IMR-90 (cell line): ENCODE measurements around the gene ZNF43. TPM values are rescaled to one million over a fixed set of nuclear protein-coding genes. Genes with fewer than 3 reads are reported as not detected.

Experiments used
- ATAC-seq: fragments of 200-7000 bp; cut with Tn5 transposase; 2 replicates; pipeline ENCODE4 v1.9.1; 2020; ENCODE audit warnings: low read depth, mild to moderate bottlenecking, moderate library complexity
- BruUV-seq: library from RNA; stranded (reverse); fragments of 400-500 nt; replicated peaks from 2 replicates; lab custom pipeline; 2021; lab: Mats Ljungman, UMichigan
- CTCF ChIA-PET: fragments of 300-600 bp; formaldehyde crosslinking; extraction: SDS; loops from one replicate; lab custom pipeline; 2021; ENCODE audit warnings: antibody characterized with exemption; lab: Yijun Ruan, JAX
- POLR2A ChIA-PET: fragments of 300-600 bp; sonication (Branson Sonifier 250); formaldehyde crosslinking; loops from one replicate; lab custom pipeline; 2022; ENCODE audit warnings: antibody characterized with exemption; ENCODE audit not compliant: unreplicated experiment; lab: Charles Lee
- DNase-seq: peaks from one replicate; pipeline ENCODE4 v3.0.0; 2013
- H2AFZ ChIP-seq: replicated peaks from 2 replicates; pipeline ENCODE3; 2013; ENCODE audit warnings: low read length, mild to moderate bottlenecking; ENCODE audit not compliant: poor library complexity
- H2AK5ac ChIP-seq: 2 replicates; pipeline ENCODE4 v1.6.1; 2013; ENCODE audit warnings: low read depth, low read length, inconsistent platforms
- H2AK9ac ChIP-seq: replicated peaks from 2 replicates; pipeline ENCODE3; 2013; ENCODE audit warnings: mild to moderate bottlenecking, low read depth, low read length, moderate library complexity; ENCODE audit not compliant: poor library complexity
- H2BK120ac ChIP-seq: 2 replicates; pipeline ENCODE4 v1.6.1; 2013; ENCODE audit warnings: low read depth, low read length, inconsistent platforms
- H2BK15ac ChIP-seq: 3 replicates; pipeline ENCODE4 v1.6.1; 2013; ENCODE audit warnings: low read depth, low read length, inconsistent platforms
- H2BK20ac ChIP-seq: 2 replicates; pipeline ENCODE4 v1.6.1; 2013; ENCODE audit warnings: low read depth, mild to moderate bottlenecking, inconsistent platforms, low read length, moderate library complexity
- H2BK5ac ChIP-seq: 2 replicates; pipeline ENCODE4 v1.6.1; 2013; ENCODE audit warnings: mild to moderate bottlenecking, low read depth, low read length, inconsistent platforms; ENCODE audit not compliant: poor library complexity, severe bottlenecking
- H3K14ac ChIP-seq: replicated peaks from 2 replicates; pipeline ENCODE4 v1.6.1; 2013; ENCODE audit warnings: low read depth, low read length, inconsistent platforms
- H3K18ac ChIP-seq: 2 replicates; pipeline ENCODE4 v1.6.1; 2013; ENCODE audit warnings: low read depth, low read length, control low read depth
- H3K23ac ChIP-seq: 2 replicates; pipeline ENCODE4 v1.6.1; 2013; ENCODE audit warnings: low read depth, low read length, inconsistent platforms
- H3K27ac ChIP-seq: 2 replicates; pipeline ENCODE4 v1.5.1; 2013; ENCODE audit warnings: mild to moderate bottlenecking, control low read depth, low read length; ENCODE audit not compliant: insufficient read depth
- H3K27me3 ChIP-seq: 2 replicates; pipeline ENCODE4 v1.6.1; 2013; ENCODE audit warnings: low read length; ENCODE audit not compliant: control insufficient read depth, insufficient read depth
- H3K36me3 ChIP-seq: 2 replicates; pipeline ENCODE4 v1.6.1; 2013; ENCODE audit warnings: low read length, mixed read lengths; ENCODE audit not compliant: control insufficient read depth, insufficient read depth
- H3K4ac ChIP-seq: 2 replicates; pipeline ENCODE4 v1.6.1; 2013; ENCODE audit warnings: low read depth, low read length, inconsistent platforms
- H3K4me1 ChIP-seq: 2 replicates; pipeline ENCODE4 v1.6.1; 2013; ENCODE audit warnings: low read length, mixed read lengths; ENCODE audit not compliant: control insufficient read depth, insufficient read depth
- H3K4me2 ChIP-seq: 2 replicates; pipeline ENCODE4 v1.6.1; 2013; ENCODE audit warnings: low read depth, mild to moderate bottlenecking, control low read depth, low read length, moderate library complexity
- H3K4me3 ChIP-seq: 2 replicates; pipeline ENCODE4 v1.5.1; 2013; ENCODE audit warnings: low read depth, mild to moderate bottlenecking, control low read depth, low read length, moderate library complexity; ENCODE audit not compliant: insufficient read depth
- H3K56ac ChIP-seq: 2 replicates; pipeline ENCODE4 v1.6.1; 2013; ENCODE audit warnings: low read length, inconsistent platforms; ENCODE audit not compliant: insufficient read depth; ENCODE audit errors: extremely low read depth
- H3K79me1 ChIP-seq, 2 experiments: 2 replicates each; pipeline ENCODE4 v1.6.1; 2013; ENCODE audit warnings: low read length in 2 of 2, inconsistent platforms in 1 of 2, low read depth in 1 of 2
- H3K9ac ChIP-seq: 2 replicates; pipeline ENCODE4 v1.6.1; 2013; ENCODE audit warnings: low read depth, low read length, control low read depth
- H3K9me1 ChIP-seq: 2 replicates; pipeline ENCODE4 v1.6.1; 2013; ENCODE audit warnings: low read length, inconsistent platforms; ENCODE audit not compliant: insufficient read depth
- H3K9me3 ChIP-seq: 2 replicates; pipeline ENCODE4 v1.6.1; 2013; ENCODE audit warnings: low read length; ENCODE audit not compliant: control insufficient read depth, insufficient read depth
- H4K20me1 ChIP-seq: 2 replicates; pipeline ENCODE4 v1.6.1; 2013; ENCODE audit warnings: low read length, inconsistent platforms; ENCODE audit not compliant: insufficient read depth
- H4K5ac ChIP-seq: 2 replicates; pipeline ENCODE4 v1.6.1; 2013; ENCODE audit warnings: mild to moderate bottlenecking, low read depth, low read length, control low read depth
- H4K8ac ChIP-seq, 2 experiments: 2 replicates each; pipeline ENCODE4 v1.6.1; 2013; ENCODE audit warnings: low read depth in 2 of 2, low read length in 2 of 2, control low read depth in 1 of 2, inconsistent platforms in 1 of 2
- H4K91ac ChIP-seq: 2 replicates; pipeline ENCODE4 v1.6.1; 2013; ENCODE audit warnings: low read depth, low read length, inconsistent platforms; ENCODE audit not compliant: insufficient read depth
- MAFK ChIP-seq: IDR thresholded peaks from 2 replicates; pipeline ENCODE4 v1.6.1; 2012; ENCODE audit warnings: low read depth, low read length, improper control_type of control experiment
- NFE2L2 ChIP-seq: fragments of 150-350 bp; IDR thresholded peaks from 2 replicates; pipeline ENCODE4 v1.6.1; 2016; ENCODE audit warnings: low read depth, mild to moderate bottlenecking, low read length
- WGBS, 2 experiments: methylation state at CpG; one replicate each; pipeline versions ENCODE4 v1.1.5 to v1.1.7; 2013; ENCODE audit warnings: missing lambda C conversion rate in 2 of 2; ENCODE audit not compliant: insufficient read length in 1 of 2; ENCODE audit errors: extremely low coverage in 2 of 2; 5-methylcytosine and 5-hydroxymethylcytosine counted together
- dilution Hi-C: fragments of 300-500 bp; cut with HindIII; formaldehyde crosslinking; loops from one replicate; pipeline ENCODE4 v1.14.3; 2018; ENCODE audit warnings: low sequenced_read_pairs; ENCODE audit not compliant: unreplicated experiment
- in situ Hi-C: fragments of 300-500 bp; cut with MboI; formaldehyde crosslinking; loops from 3 replicates; pipeline ENCODE4 v1.14.3; 2019; ENCODE audit warnings: low sequenced_read_pairs, inconsistent platforms, mixed read lengths
- intact Hi-C: fragments of 100-400 bp; cut with micrococcal nuclease; formaldehyde crosslinking; loops from 2 replicates; pipeline ENCODE4 v1.10.0; 2022
- polyA plus RNA-seq, 3 experiments: library from polyadenylated mRNA; depleted of rRNA; stranded (reverse); fragments of >200 nt; gene quantifications; 2 replicates each; pipeline ENCODE4 v1.2.3, GENCODE V29; 2012; ENCODE audit warnings: low replicate concordance in 1 of 3
- total RNA-seq: library from RNA; depleted of rRNA; stranded (reverse); fragments of >200 nt; gene quantifications from 2 replicates; pipeline ENCODE4 v1.2.3, GENCODE V29; 2012

ZNF43 gene
- total and polyA plus RNA-seq, 2 of the 4 experiments (the other 2 are of a cell fraction), result 2.9 to 8.8 TPM

DNA sequence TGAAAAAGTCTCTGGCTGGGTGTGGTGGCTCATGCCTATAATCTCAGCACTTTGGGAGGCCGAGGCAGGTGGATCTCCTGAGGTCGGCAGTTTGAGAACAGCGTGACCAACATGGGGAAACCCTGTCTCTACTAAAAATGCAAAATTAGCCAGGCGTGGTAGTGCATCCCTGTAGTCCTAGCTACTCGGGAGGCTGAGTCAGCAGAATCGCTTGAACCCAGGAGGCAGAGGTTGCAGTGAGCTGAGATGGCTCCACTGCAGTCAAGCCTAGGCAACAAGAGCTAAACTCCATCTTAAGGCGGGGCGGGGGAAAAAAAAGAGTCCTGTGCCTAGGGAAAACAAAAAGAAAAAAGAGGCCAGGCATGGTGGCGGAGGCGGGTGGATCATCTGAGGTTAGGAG, 2.2 kb downstream of the ZNF43 start:
- Histone ChIP-seq H3K14ac (no peak overlapping the region), H3K9me3 (peaks cover 25% of the 10 kb centered on the region), H4K5ac (no peak overlapping the region), H3K36me3 (0 out of 2 replicates have a peak, but pooled peaks cover 1% of the 10 kb centered on the region), H3K27ac (no peak overlapping the region), H4K91ac (no peak overlapping the region), H2AK9ac (no peak overlapping the region), H2BK15ac (no peak overlapping the region), H3K4ac (no peak overlapping the region), H3K56ac (no peak overlapping the region), H2AK5ac (no peak overlapping the region), H3K9me1 (no peaks in the 10 kb centered on the region), H3K4me3 (no peak overlapping the region), H4K20me1 (no peaks in the 10 kb centered on the region), H3K4me2 (no peak overlapping the region), H2BK120ac (no peak overlapping the region), H3K27me3 (no peaks in the 10 kb centered on the region), H3K23ac (no peak overlapping the region), H3K18ac (no peak overlapping the region), H2BK5ac (no peak overlapping the region), H3K9ac (no peak overlapping the region), H2AFZ (no peak overlapping the region), H2BK20ac (no peak overlapping the region), H4K8ac (no peak overlapping the region), H3K4me1 (no peaks in the 10 kb centered on the region), H3K79me1 (no peaks in the 10 kb centered on the region; a peak in 2 of 4 replicates)
- DNase-seq (no peak), ATAC-seq (no peak)
- no TSS peak for BruUV-seq
- POLR2A ChIA-PET, result no interaction called here
- TF ChIP-seq MAFK (peak; percentile 56; the same call in 1 of the 2 replicates), NFE2L2 (no peak)
- WGBS, 2 experiments, result 98% methylated on average over 6 of the region's 10 CpGs; no CpG with 5 or more reads in 1 of the 2 experiments
- intact Hi-C loops (no loop called here), in situ Hi-C loops (no loop called here), dilution Hi-C loops (no loop called here)
- CTCF ChIA-PET, result no interaction called here
